HPDE6-E6E7 (cell line): ENCODE results near the gene CILP.

Experiments used
- DNase-seq: peaks from one replicate; pipeline ENCODE4 v3.0.0; 2011; ENCODE audit warnings: missing footprints; ENCODE audit errors: extremely low spot score

The CILP gene

DNA sequence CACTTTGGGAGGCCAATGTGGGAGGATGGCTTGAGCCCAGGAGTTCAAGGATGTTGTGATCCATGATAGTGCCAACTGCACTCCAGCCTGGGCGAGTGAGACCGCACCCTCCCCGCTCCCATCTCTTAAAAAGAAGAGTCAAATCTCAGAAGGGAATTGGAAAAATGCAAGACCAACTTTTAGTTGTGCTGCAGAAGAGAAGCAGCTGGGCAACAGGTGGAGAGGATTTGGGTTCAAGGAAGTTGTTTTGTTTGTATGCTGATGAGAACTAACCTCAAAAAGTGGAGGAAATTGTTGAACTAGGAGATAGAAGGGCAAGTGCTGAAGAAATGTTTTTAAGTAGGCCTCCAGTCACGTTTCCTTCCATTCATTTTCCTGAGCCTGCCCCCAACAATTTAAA is 64.8 kb downstream of the CILP start:
- DNase-seq = no peak
